Small intestine (tissue), 7 donors: Measurements from ENCODE around the gene PTH2. TPM values are rescaled to one million over a fixed set of nuclear protein-coding genes. Genes with fewer than 3 reads are reported as not detected.
"Not testable (repeated sequence)": the region's sequence is repeated elsewhere in the genome, so short reads cannot be mapped to it uniquely, and the experiment has no call there.

ENCODE experiments used
- DNase-seq, 2 donors: peaks; one replicate each; pipeline versions ENCODE4 v3.0.0 to v3.0.0-alpha.2; 2013
- FAIRE-seq: peaks from 2 replicates; lab custom pipeline; 2012; peaks lifted over from hg19 to GRCh38; lab: Jason Lieb, UNC
- H3K27ac ChIP-seq, 3 donors: one replicate each; pipeline ENCODE4 v1.5.1; 2013; ENCODE audit warnings: low read length in 2 of 3, mild to moderate bottlenecking in 2 of 3, control low read depth in 1 of 3, inconsistent platforms in 1 of 3, low read depth in 1 of 3, moderate library complexity in 1 of 3
- H3K27me3 ChIP-seq, 3 donors: one replicate each; pipeline ENCODE4 v1.6.1; 2013; ENCODE audit warnings: low read length in 3 of 3, inconsistent platforms in 1 of 3; ENCODE audit not compliant: control insufficient read depth in 3 of 3, insufficient read depth in 3 of 3
- H3K36me3 ChIP-seq, 3 donors: one replicate each; pipeline ENCODE4 v1.6.1; 2013; ENCODE audit warnings: low read length in 3 of 3, inconsistent platforms in 1 of 3, low read depth in 1 of 3, mild to moderate bottlenecking in 1 of 3, moderate library complexity in 1 of 3; ENCODE audit not compliant: control insufficient read depth in 3 of 3, insufficient read depth in 2 of 3
- H3K4me1 ChIP-seq, 3 donors: one replicate each; pipeline ENCODE4 v1.6.1; 2013; ENCODE audit warnings: low read length in 2 of 3, inconsistent platforms in 1 of 3, low read depth in 1 of 3, mild to moderate bottlenecking in 1 of 3, moderate library complexity in 1 of 3; ENCODE audit not compliant: control insufficient read depth in 3 of 3, insufficient read depth in 2 of 3
- H3K4me3 ChIP-seq, 3 donors: one replicate each; pipeline ENCODE4 v1.5.1; 2013; ENCODE audit warnings: low read length in 3 of 3, control low read depth in 1 of 3, inconsistent platforms in 1 of 3, low read depth in 1 of 3, mild to moderate bottlenecking in 1 of 3, moderate library complexity in 1 of 3
- H3K9me3 ChIP-seq, 2 donors: one replicate each; pipeline ENCODE4 v1.6.1; 2013; ENCODE audit warnings: low read depth in 1 of 2, low read length in 1 of 2; ENCODE audit not compliant: control insufficient read depth in 2 of 2, insufficient read depth in 1 of 2
- WGBS, 3 donors: extraction: QIAGEN DNeasy Blood & Tissue Kit; methylation state at CpG; one replicate each; pipeline ENCODE4 v1.1.7; 2013; 5-methylcytosine and 5-hydroxymethylcytosine counted together
- polyA plus RNA-seq, 4 donors: library from polyadenylated mRNA; stranded (reverse) in 3 of 4; unstranded in 1 of 4; fragments of 200-250 nt in 3 of 4; fragments of 120-200 nt in 1 of 4; gene quantifications; one replicate each; pipeline versions ENCODE4 v1.2.1 to v1.2.3, GENCODE V29; 2013
- donor health status: healthy with polysubstance abuse.
- donor health status: control.
- donor health status: control.
- donor health status: Bipolar disorder and iron deficiency.
- donor health status: healthy.

Gene PTH2
- polyA plus RNA-seq, 4 donors: not detected

GRCh38 chr19:49444100-49444700, 21.0 kb upstream of the PTH2 start:
- not testable (repeated sequence) for DNase-seq, H3K4me1 ChIP-seq, H3K27ac ChIP-seq, H3K9me3 ChIP-seq, FAIRE-seq, H3K4me3 ChIP-seq
- 46 to 58% (median 47%) methylated on average over 5 of the region's 5 CpGs for WGBS, 3 donors
- H3K36me3 ChIP-seq: peaks cover 0 to 33% (median 4%) of the 10 kb centered on the region in 3 donors
- peaks cover 3 to 39% (median 12%) of the 10 kb centered on the region in 3 donors for H3K27me3 ChIP-seq

DNA sequence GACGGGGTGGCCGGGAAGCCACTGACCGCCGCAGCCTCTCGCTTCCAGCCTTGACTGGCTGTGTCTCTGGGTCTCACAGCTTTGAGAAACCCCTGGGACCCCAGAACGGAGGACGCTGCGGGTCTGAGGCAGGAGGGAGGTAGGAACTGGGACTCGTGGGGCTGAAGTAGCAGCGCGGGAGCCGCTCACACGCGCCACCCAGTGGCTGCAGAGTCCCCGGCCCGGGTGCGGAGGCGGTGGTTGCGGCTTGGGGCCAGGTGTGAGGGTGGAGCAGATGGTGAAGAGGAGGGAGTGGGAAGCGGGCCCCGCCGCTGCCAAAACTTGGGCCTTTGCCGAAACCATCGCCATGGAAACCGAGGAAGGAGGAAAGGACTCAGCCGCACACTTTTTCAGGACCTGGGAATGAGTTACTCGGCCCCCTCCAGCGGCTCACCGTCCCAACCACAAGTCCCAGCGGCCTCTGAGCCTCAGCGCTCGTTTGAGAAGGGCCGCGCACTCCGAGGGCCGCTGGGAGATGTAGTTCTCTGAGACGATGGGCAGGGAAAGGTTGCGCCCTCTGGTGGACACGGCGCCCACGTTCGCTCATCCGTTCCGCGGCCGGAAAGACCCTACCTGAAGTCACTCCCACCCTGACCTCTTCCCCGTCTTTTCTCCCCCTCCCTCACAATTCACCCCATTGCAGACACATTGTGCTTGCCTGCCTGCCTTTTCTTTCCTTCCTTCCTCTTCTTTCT, 20.3 kb upstream of the PTH2 start:
- H3K36me3 ChIP-seq: peaks cover 0 to 27% (median 4%) of the 10 kb centered on the region in 3 donors
- H3K9me3 ChIP-seq: no peaks in the 10 kb centered on the region
- FAIRE-seq (no peak), DNase-seq (peak; percentile 94 to 97)
- 0 to 1% (median 1%) methylated on average over 36 to 47 of the region's 47 CpGs for WGBS, 3 donors
- H3K4me1 ChIP-seq: no peaks in the 10 kb centered on the region
- peak overlapping the region; percentile 18 to 70 (median 65) for H3K27ac ChIP-seq
- peaks cover 3 to 46% (median 16%) of the 10 kb centered on the region in 3 donors for H3K27me3 ChIP-seq
- H3K4me3 ChIP-seq: peak overlapping the region; percentile 33 to 71 (median 68)

GRCh38 chr19:49442771-49443365, 19.6 kb upstream of the PTH2 start:
- Histone ChIP-seq H3K27me3 (peaks cover 3 to 53% (median 23%) of the 10 kb centered on the region in 3 donors), H3K27ac (peak overlapping the region; percentile 18 to 70 (median 65)), H3K36me3 (peaks cover 0 to 20% (median 4%) of the 10 kb centered on the region in 3 donors), H3K9me3 (no peaks in the 10 kb centered on the region), H3K4me1 (no peaks in the 10 kb centered on the region), H3K4me3 (peak overlapping the region; percentile 33 to 71 (median 68))
- DNase-seq (peak; percentile 92 to 94), FAIRE-seq (no peak)
- WGBS, 3 donors: 1 to 2% (median 1%) methylated on average over 41 to 43 of the region's 43 CpGs

GRCh38 chr19:49442354-49442753, 19.1 kb upstream of the PTH2 start:
- Histone ChIP-seq H3K36me3 (peaks cover 0 to 15% (median 4%) of the 10 kb centered on the region in 3 donors), H3K9me3 (no peaks in the 10 kb centered on the region), H3K4me3 (peak overlapping the region in 1 of 3 donors; percentile 8), H3K4me1 (no peaks in the 10 kb centered on the region), H3K27ac (no peak overlapping the region), H3K27me3 (peaks cover 3 to 58% (median 25%) of the 10 kb centered on the region in 3 donors)
- 4 to 7% (median 6%) methylated on average over 11 of the region's 11 CpGs for WGBS, 3 donors
- FAIRE-seq (no peak), DNase-seq (no peak)

- peaks cover 3 to 62% (median 27%) of the 10 kb centered on the region in 3 donors for H3K27me3 ChIP-seq
- H3K4me1 ChIP-seq: no peaks in the 10 kb centered on the region
- H3K27ac ChIP-seq: no peak overlapping the region
- no peak overlapping the region for H3K4me3 ChIP-seq
- no peaks in the 10 kb centered on the region for H3K9me3 ChIP-seq
- DNase-seq (no peak), FAIRE-seq (no peak)
- peaks cover 0 to 11% (median 4%) of the 10 kb centered on the region in 3 donors for H3K36me3 ChIP-seq
- 20 to 26% (median 22%) methylated on average over 14 of the region's 14 CpGs for WGBS, 3 donors
Measured at GRCh38 chr19:49441960-49442350, 18.7 kb upstream of the PTH2 start.

GRCh38 chr19:49441210-49441959, 18.1 kb upstream of the PTH2 start, which contains the start of gene SLC17A7:
SLC17A7 (minus strand) TSS chr19:49441527; CDS start chr19:49441379, 148 bp downstream.
- H3K36me3 ChIP-seq: peaks cover 0 to 5% (median 0%) of the 10 kb centered on the region in 3 donors
- peaks cover 3 to 68% (median 33%) of the 10 kb centered on the region in 3 donors for H3K27me3 ChIP-seq
- no peak within 1 kb of the TSS for H3K27ac ChIP-seq
- H3K9me3 ChIP-seq: no peaks in the 10 kb centered on the region
- H3K4me1 ChIP-seq: no peaks in the 10 kb centered on the region
- 4 to 9% (median 7%) methylated on average over 27 to 56 of the region's 56 CpGs for WGBS, 3 donors
- no peak for DNase-seq
- FAIRE-seq: no peak
- H3K4me3 ChIP-seq: peak within 1 kb of the TSS in 1 of 3 donors; percentile 31

DNA sequence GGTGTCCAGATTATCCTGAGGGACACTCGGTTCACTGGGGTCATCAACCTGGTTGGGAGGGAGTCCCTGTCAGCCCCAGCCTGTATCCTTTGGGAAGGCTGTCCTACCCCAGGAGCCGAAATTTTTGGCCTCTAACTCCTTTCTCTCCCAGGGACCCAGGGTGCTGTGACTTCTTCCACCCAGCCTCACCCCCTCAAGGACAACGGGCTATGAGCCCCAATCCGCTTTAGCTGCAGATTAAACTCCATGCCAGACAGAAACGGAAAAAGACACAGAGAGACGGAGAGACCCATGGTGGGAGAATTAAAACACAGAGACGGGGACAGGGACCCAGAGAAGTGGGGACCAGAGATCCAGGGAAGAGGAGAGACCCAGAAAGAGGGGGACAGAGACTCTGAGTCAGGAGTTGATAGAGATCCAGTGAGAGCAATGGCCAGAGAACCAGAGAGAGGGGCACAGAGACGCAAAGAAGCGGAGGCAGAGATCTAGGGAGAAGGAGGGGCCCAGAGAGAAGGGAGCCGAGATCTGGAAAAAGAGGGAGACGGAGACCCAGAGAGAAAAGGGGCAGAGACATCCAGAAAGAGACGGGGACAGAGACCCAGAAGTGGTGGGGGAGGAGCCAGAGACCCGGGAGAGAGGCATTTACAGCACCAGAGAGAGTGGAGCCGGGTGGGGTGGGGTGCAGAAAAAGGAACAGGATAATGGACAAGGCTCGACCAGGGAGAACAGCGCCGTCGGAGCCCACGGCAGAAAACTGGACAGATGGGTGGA, 17.4 kb upstream of the PTH2 start:
- no peak overlapping the region for H3K4me3 ChIP-seq
- no peak for FAIRE-seq
- WGBS, 3 donors: 26 to 29% (median 29%) methylated on average over 19 of the region's 19 CpGs
- H3K27ac ChIP-seq: no peak overlapping the region
- peaks cover 3 to 75% (median 38%) of the 10 kb centered on the region in 3 donors for H3K27me3 ChIP-seq
- no peaks in the 10 kb centered on the region for H3K9me3 ChIP-seq
- H3K36me3 ChIP-seq: no peaks in the 10 kb centered on the region
- no peaks in the 10 kb centered on the region for H3K4me1 ChIP-seq
- DNase-seq: no peak
